ENCODE data around the gene ADRA2A. TPM values are rescaled to one million over a fixed set of nuclear protein-coding genes. Genes with fewer than 3 reads are reported as not detected.

ADRA2A gene
- total RNA-seq, 4 donors from 2014 or later = 0.42 to 3.8 (median 3.6) TPM

DNA sequence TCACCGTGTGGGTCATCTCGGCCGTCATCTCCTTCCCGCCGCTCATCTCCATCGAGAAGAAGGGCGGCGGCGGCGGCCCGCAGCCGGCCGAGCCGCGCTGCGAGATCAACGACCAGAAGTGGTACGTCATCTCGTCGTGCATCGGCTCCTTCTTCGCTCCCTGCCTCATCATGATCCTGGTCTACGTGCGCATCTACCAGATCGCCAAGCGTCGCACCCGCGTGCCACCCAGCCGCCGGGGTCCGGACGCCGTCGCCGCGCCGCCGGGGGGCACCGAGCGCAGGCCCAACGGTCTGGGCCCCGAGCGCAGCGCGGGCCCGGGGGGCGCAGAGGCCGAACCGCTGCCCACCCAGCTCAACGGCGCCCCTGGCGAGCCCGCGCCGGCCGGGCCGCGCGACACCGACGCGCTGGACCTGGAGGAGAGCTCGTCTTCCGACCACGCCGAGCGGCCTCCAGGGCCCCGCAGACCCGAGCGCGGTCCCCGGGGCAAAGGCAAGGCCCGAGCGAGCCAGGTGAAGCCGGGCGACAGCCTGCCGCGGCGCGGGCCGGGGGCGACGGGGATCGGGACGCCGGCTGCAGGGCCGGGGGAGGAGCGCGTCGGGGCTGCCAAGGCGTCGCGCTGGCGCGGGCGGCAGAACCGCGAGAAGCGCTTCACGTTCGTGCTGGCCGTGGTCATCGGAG is 1.8 kb downstream of the ADRA2A start:
- Histone ChIP-seq H3K4me1 (peaks cover 26 to 44% (median 31%) of the 10 kb centered on the region in 4 donors), H3K4me3 (peak overlapping the region; percentile 49 to 59 (median 54)), H3K36me3 (no peaks in the 10 kb centered on the region), H3K27ac (replicated peaks in 1 of 4) (no peak overlapping the region), H3K27me3 (peaks cover 3 to 92% (median 42%) of the 10 kb centered on the region in 4 donors), H3K9me3 (no peaks in the 10 kb centered on the region)
- 21% methylated on average over 31 of the region's 104 CpGs for WGBS
- DNase-seq (ENCODE audit: extremely low spot score) = no peak
- TF ChIP-seq POLR2A (IDR thresholded peaks at IDR 0.05; ENCODE audit: low read depth) (no peak), POLR2AphosphoS5 (IDR thresholded peaks at IDR 0.05) (no peak), EP300 (IDR thresholded peaks at IDR 0.05) (no peak)
- TF ChIP-seq, protein P1, sequence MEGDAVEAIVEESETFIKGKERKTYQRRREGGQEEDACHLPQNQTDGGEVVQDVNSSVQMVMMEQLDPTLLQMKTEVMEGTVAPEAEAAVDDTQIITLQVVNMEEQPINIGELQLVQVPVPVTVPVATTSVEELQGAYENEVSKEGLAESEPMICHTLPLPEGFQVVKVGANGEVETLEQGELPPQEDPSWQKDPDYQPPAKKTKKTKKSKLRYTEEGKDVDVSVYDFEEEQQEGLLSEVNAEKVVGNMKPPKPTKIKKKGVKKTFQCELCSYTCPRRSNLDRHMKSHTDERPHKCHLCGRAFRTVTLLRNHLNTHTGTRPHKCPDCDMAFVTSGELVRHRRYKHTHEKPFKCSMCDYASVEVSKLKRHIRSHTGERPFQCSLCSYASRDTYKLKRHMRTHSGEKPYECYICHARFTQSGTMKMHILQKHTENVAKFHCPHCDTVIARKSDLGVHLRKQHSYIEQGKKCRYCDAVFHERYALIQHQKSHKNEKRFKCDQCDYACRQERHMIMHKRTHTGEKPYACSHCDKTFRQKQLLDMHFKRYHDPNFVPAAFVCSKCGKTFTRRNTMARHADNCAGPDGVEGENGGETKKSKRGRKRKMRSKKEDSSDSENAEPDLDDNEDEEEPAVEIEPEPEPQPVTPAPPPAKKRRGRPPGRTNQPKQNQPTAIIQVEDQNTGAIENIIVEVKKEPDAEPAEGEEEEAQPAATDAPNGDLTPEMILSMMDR (IDR thresholded peaks at IDR 0.05) = no peak
- intact Hi-C loops (cut with DNase I) = no loop called here

DNA sequence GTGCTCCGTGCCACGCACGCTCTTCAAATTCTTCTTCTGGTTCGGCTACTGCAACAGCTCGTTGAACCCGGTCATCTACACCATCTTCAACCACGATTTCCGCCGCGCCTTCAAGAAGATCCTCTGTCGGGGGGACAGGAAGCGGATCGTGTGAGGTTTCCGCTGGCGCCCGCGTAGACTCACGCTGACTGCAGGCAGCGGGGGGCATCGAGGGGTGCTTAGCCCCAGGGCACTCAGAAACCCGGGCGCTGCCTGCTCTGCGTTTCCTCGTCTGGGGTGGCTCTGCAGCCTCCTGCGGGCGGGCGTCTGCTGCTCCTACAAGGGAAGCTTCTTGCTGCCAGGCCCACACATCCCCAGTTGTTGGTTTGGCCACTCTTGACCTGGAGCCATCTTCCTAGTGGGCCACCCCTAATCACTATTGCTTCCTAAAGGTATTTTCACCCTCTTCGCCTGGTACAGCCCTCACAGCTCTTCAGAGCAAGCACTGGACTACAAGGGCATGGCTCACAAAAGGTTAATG is 2.5 kb downstream of the ADRA2A start:
- H3K27ac ChIP-seq (replicated peaks in 1 of 4) = no peak overlapping the region
- peaks cover 3 to 87% (median 39%) of the 10 kb centered on the region in 4 donors for H3K27me3 ChIP-seq
- TF ChIP-seq, protein P1 (IDR thresholded peaks at IDR 0.05) = no peak
- no peak for TF ChIP-seq POLR2AphosphoS5 (IDR thresholded peaks at IDR 0.05)
- TF ChIP-seq EP300 (IDR thresholded peaks at IDR 0.05) = no peak
- no peak for TF ChIP-seq POLR2A (IDR thresholded peaks at IDR 0.05; ENCODE audit: low read depth)
- H3K4me3 ChIP-seq = peak overlapping the region in 2 of 4 donors; percentile 6 to 59
- no peaks in the 10 kb centered on the region for H3K36me3 ChIP-seq
- no peaks in the 10 kb centered on the region for H3K9me3 ChIP-seq
- peaks cover 26 to 44% (median 31%) of the 10 kb centered on the region in 4 donors for H3K4me1 ChIP-seq
- intact Hi-C loops (cut with DNase I) = no loop called here
- DNase-seq (ENCODE audit: extremely low spot score) = no peak
- 84% methylated on average over 28 of the region's 28 CpGs for WGBS

DNA sequence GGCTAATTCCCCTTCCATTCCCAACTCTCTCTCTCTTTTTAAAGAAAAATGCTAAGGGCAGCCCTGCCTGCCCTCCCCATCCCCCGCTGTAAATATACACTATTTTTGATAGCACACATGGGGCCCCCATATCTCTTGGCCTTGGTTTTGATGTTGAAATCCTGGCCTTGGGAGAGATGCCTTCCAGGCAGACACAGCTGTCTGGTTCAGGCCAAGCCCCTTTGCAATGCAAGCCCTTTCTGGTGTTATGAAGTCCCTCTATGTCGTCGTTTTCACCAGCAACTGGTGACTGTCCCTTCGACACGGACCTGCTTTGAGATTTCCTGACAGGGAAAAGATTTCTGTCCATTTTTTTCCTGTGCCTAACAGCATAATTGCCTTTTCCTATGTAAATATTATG is 3.0 kb downstream of the ADRA2A start:
- WGBS = 70% methylated on average over 5 of the region's 5 CpGs
- DNase-seq (ENCODE audit: extremely low spot score) = no peak
- Histone ChIP-seq H3K9me3 (no peaks in the 10 kb centered on the region), H3K27ac (replicated peaks in 1 of 4) (no peak overlapping the region), H3K27me3 (peaks cover 3 to 83% (median 38%) of the 10 kb centered on the region in 4 donors), H3K36me3 (no peaks in the 10 kb centered on the region), H3K4me3 (no peak overlapping the region), H3K4me1 (peaks cover 26 to 44% (median 31%) of the 10 kb centered on the region in 4 donors)
- intact Hi-C loops (cut with DNase I) = no loop called here
- no peak for TF ChIP-seq EP300 (IDR thresholded peaks at IDR 0.05)
- TF ChIP-seq POLR2AphosphoS5 (IDR thresholded peaks at IDR 0.05) = no peak
- TF ChIP-seq POLR2A (IDR thresholded peaks at IDR 0.05; ENCODE audit: low read depth) = no peak
- TF ChIP-seq, protein P1 (IDR thresholded peaks at IDR 0.05) = no peak

DNA sequence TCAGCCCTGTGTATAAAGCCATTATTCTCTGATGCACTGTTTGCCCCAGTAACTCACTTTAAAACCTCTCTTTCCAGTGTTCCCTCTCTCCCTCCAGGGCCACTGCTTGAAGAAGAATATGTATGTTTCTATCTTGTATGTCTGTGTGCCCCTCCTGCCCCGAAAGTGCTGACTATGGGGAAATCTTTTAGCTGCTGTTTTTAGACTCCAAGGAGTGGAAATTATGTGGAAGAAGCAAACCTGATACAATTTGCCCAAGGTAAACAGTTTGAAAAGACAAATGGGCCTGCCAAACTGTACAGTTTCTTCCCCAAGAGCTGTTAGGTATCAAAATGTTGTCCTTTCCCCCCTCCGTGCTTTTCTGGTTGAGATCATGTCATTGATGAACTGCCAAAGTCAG is 3.4 kb downstream of the ADRA2A start:
- H3K27me3 ChIP-seq = peaks cover 3 to 78% (median 35%) of the 10 kb centered on the region in 4 donors
- no peaks in the 10 kb centered on the region for H3K9me3 ChIP-seq
- TF ChIP-seq POLR2A (IDR thresholded peaks at IDR 0.05; ENCODE audit: low read depth) (no peak), POLR2AphosphoS5 (IDR thresholded peaks at IDR 0.05) (no peak), EP300 (IDR thresholded peaks at IDR 0.05) (no peak)
- TF ChIP-seq, protein P1 (IDR thresholded peaks at IDR 0.05) = no peak
- H3K4me1 ChIP-seq = peaks cover 26 to 44% (median 31%) of the 10 kb centered on the region in 4 donors
- no peak for DNase-seq (ENCODE audit: extremely low spot score)
- no peak overlapping the region for H3K4me3 ChIP-seq
- no peak overlapping the region for H3K27ac ChIP-seq (replicated peaks in 1 of 4)
- H3K36me3 ChIP-seq = no peaks in the 10 kb centered on the region
- 66% methylated on average over 2 of the region's 2 CpGs for WGBS
- intact Hi-C loops (cut with DNase I) = no loop called here

Data from esophagus muscularis mucosa (tissue), 4 donors.